Mammary epithelial cell (primary cell): ENCODE measurements around the gene DOCK8.

Experiments used
- CTCF ChIP-seq, 2 donors: IDR thresholded peaks in 1 of 2; conservative IDR thresholded peaks in 1 of 2; 2 replicates each; pipeline ENCODE4 v1.5.1; 2011 to 2012; ENCODE audit warnings: inconsistent platforms in 2 of 2, low read length in 2 of 2, mild to moderate bottlenecking in 2 of 2, control low read depth in 1 of 2, low read depth in 1 of 2; ENCODE audit not compliant: insufficient read depth in 1 of 2; ENCODE audit errors: extremely low read depth in 1 of 2
- EZH2 ChIP-seq: IDR thresholded peaks from 2 replicates; pipeline ENCODE4 v1.6.1; 2012; ENCODE audit warnings: low read length, inconsistent platforms, borderline replicate concordance

- TF ChIP-seq CTCF (conservative IDR thresholded peaks at IDR 0.05 in 1 of 2, IDR thresholded peaks at IDR 0.05 in 1 of 2; ENCODE audit: extremely low read depth in 1 of 2, insufficient read depth in 1 of 2, low read depth in 1 of 2, low read length in 2 of 2) (no peak), EZH2 (no peak)
These were observed 298.0 kb downstream of the DOCK8 start for GRCh38 chr9:512555-513272.
